ENCODE data around the gene ACVR1C.

GRCh38 chr2:157559461-157559860, 69.2 kb downstream of the ACVR1C start:
- TF ChIP-seq EZH2 (IDR thresholded peaks at IDR 0.05; ENCODE audit: borderline replicate concordance, insufficient read depth, low read depth, low read length, poor library complexity, severe bottlenecking) = no peak
- no peak for TF ChIP-seq CTCF (IDR thresholded peaks at IDR 0.05)
